DND-41 (cell line): ENCODE measurements around the gene PFKFB3.

ENCODE experiments used
- ATAC-seq: fragments of 200-7000 bp; cut with Tn5 transposase; 3 replicates; pipeline ENCODE4 v1.9.1; 2021; ENCODE audit warnings: low read depth; ENCODE audit not compliant: insufficient read depth
- DNase-seq: peaks from one replicate; pipeline ENCODE4 v3.0.0-alpha.2; 2020
- H2AFZ ChIP-seq: 2 replicates; pipeline ENCODE4 v1.6.0; 2012; ENCODE audit warnings: low read depth, low read length
- H3K27ac ChIP-seq: 2 replicates; pipeline ENCODE4 v1.5.1; 2012; ENCODE audit warnings: low read length, inconsistent platforms
- H3K27me3 ChIP-seq: fragments of 200-600 bp; sonication (generic); 2 replicates; pipeline ENCODE4 v1.6.0; 2012; ENCODE audit warnings: low read length, mild to moderate bottlenecking, inconsistent platforms; ENCODE audit not compliant: insufficient read depth, poor library complexity
- H3K36me3 ChIP-seq: 2 replicates; pipeline ENCODE4 v1.5.1; 2012; ENCODE audit warnings: low read length, inconsistent platforms; ENCODE audit not compliant: insufficient read depth
- H3K4me1 ChIP-seq: 2 replicates; pipeline ENCODE4 v1.5.1; 2012; ENCODE audit warnings: mild to moderate bottlenecking, low read length; ENCODE audit not compliant: insufficient read depth
- H3K4me2 ChIP-seq: 2 replicates; pipeline ENCODE4 v1.6.0; 2012; ENCODE audit warnings: mild to moderate bottlenecking, moderate library complexity, low read length, inconsistent platforms; ENCODE audit not compliant: insufficient read depth
- H3K4me3 ChIP-seq, 2 experiments: fragments of 200-600 bp in 1 of 2; shearing (Covaris generic) in 1 of 2; 2 replicates each; pipeline ENCODE4 v1.5.1; 2012 to 2016; ENCODE audit warnings: inconsistent platforms in 2 of 2, low read length in 2 of 2, mild to moderate bottlenecking in 2 of 2, low read depth in 1 of 2, moderate library complexity in 1 of 2
- H3K79me2 ChIP-seq: 2 replicates; pipeline ENCODE4 v1.6.0; 2012; ENCODE audit warnings: low read length, inconsistent platforms; ENCODE audit not compliant: insufficient read depth
- H3K9ac ChIP-seq: 2 replicates; pipeline ENCODE4 v1.6.0; 2012; ENCODE audit warnings: low read depth, mild to moderate bottlenecking, inconsistent platforms, low read length, moderate library complexity
- H3K9me3 ChIP-seq: 2 replicates; pipeline ENCODE4 v1.5.1; 2012; ENCODE audit warnings: low read length, moderate library complexity, mild to moderate bottlenecking, inconsistent platforms; ENCODE audit not compliant: insufficient read depth, severe bottlenecking
- H4K20me1 ChIP-seq: 2 replicates; pipeline ENCODE4 v1.6.0; 2012; ENCODE audit warnings: low read length; ENCODE audit not compliant: insufficient read depth
- CTCF ChIP-seq: IDR thresholded peaks from 2 replicates; pipeline ENCODE4 v1.5.1; 2012; ENCODE audit warnings: borderline replicate concordance, low read length, moderate library complexity, mild to moderate bottlenecking; ENCODE audit not compliant: poor library complexity, severe bottlenecking; ENCODE audit errors: extremely low read depth
- EZH2 ChIP-seq: IDR thresholded peaks from 3 replicates; pipeline ENCODE4 v1.6.1; 2012; ENCODE audit warnings: borderline replicate concordance, low read depth, mild to moderate bottlenecking, moderate library complexity, low read length, inconsistent platforms; ENCODE audit not compliant: severe bottlenecking

PFKFB3 gene

GRCh38 chr10:6178581-6178980 lies 24.2 kb upstream of the PFKFB3 start:
- no peaks in the 10 kb centered on the region for H3K9me3 ChIP-seq

GRCh38 chr10:6179078-6179477 lies 23.7 kb upstream of the PFKFB3 start:
- no peak for DNase-seq
- Histone ChIP-seq H3K79me2 (peaks cover 29% of the 10 kb centered on the region), H2AFZ (no peak overlapping the region), H3K36me3 (no peaks in the 10 kb centered on the region; the same call in 1 of the 2 replicates), H3K4me3 (no peak overlapping the region), H3K4me2 (no peak overlapping the region), H3K4me1 (no peaks in the 10 kb centered on the region), H3K9me3 (no peaks in the 10 kb centered on the region), H3K9ac (no peak overlapping the region), H4K20me1 (peaks cover 54% of the 10 kb centered on the region), H3K27me3 (no peaks in the 10 kb centered on the region), H3K27ac (no peak overlapping the region)
- no peak for ATAC-seq
- no peak for TF ChIP-seq CTCF
- TF ChIP-seq EZH2 = no peak

More at GRCh38 chr10:6178581-6178980, 24.2 kb upstream of the PFKFB3 start:
- Histone ChIP-seq H3K79me2 (peaks cover 34% of the 10 kb centered on the region), H2AFZ (no peak overlapping the region), H3K9ac (no peak overlapping the region), H3K4me3 (no peak overlapping the region), H3K36me3 (no peaks in the 10 kb centered on the region; the same call in 1 of the 2 replicates), H4K20me1 (peaks cover 59% of the 10 kb centered on the region), H3K27ac (no peak overlapping the region), H3K27me3 (no peaks in the 10 kb centered on the region), H3K4me2 (no peak overlapping the region), H3K4me1 (no peaks in the 10 kb centered on the region)
- TF ChIP-seq CTCF (no peak), EZH2 (no peak)
- DNase-seq (no peak), ATAC-seq (no peak)

GRCh38 chr10:6180480-6181110 lies 22.1 kb upstream of the PFKFB3 start:
- Histone ChIP-seq H3K79me2 (peaks cover 17% of the 10 kb centered on the region), H4K20me1 (peaks cover 46% of the 10 kb centered on the region)
- ATAC-seq = no peak

More at GRCh38 chr10:6180480-6181110, 22.1 kb upstream of the PFKFB3 start:
- Histone ChIP-seq H2AFZ (no peak overlapping the region), H3K27ac (no peak overlapping the region), H3K4me2 (no peak overlapping the region), H3K36me3 (no peaks in the 10 kb centered on the region), H3K27me3 (no peaks in the 10 kb centered on the region), H3K4me1 (peaks cover 3% of the 10 kb centered on the region; the same call in 1 of the 2 replicates), H3K4me3 (no peak overlapping the region), H3K9me3 (no peaks in the 10 kb centered on the region), H3K9ac (no peak overlapping the region)
- DNase-seq = no peak
- TF ChIP-seq CTCF (no peak), EZH2 (no peak)
